GM08714 (cell line): Measurements from ENCODE around the gene SH2B3.
"Not testable (repeated sequence)": the region's sequence is repeated elsewhere in the genome, so short reads cannot be mapped to it uniquely, and the experiment has no call there.

Experiments used
- H3K4me3 ChIP-seq: fragments of 200-500 bp; sonication (Bioruptor generic); 2 replicates; pipeline ENCODE4 v1.5.1; 2014; ENCODE audit warnings: mild to moderate bottlenecking, low read length, inconsistent platforms
- ZNF274 ChIP-seq: IDR thresholded peaks from 2 replicates; pipeline ENCODE4 v1.6.1; 2012; ENCODE audit warnings: mild to moderate bottlenecking, low read depth, low read length

The SH2B3 gene

GRCh38 chr12:111369496-111370220 is 36.1 kb upstream of the SH2B3 start:
- TF ChIP-seq ZNF274, result no peak

GRCh38 chr12:111373231-111373630 is 32.5 kb upstream of the SH2B3 start:
- H3K4me3 ChIP-seq, result not testable (repeated sequence)

More at GRCh38 chr12:111369496-111370220, 36.1 kb upstream of the SH2B3 start:
- H3K4me3 ChIP-seq, result peak overlapping the region; percentile 65

GRCh38 chr12:111377440-111377839 is 28.3 kb upstream of the SH2B3 start:
- H3K4me3 ChIP-seq, result no peak overlapping the region
- no peak for TF ChIP-seq ZNF274

- TF ChIP-seq ZNF274, result no peak
- no peak overlapping the region for H3K4me3 ChIP-seq
Measured at GRCh38 chr12:111379942-111380554, 25.7 kb upstream of the SH2B3 start.

- no peak overlapping the region for H3K4me3 ChIP-seq
- no peak for TF ChIP-seq ZNF274
Measured at GRCh38 chr12:111384596-111384995, 21.1 kb upstream of the SH2B3 start.

GRCh38 chr12:111386885-111387284 is 18.8 kb upstream of the SH2B3 start:
- TF ChIP-seq ZNF274, result no peak
- H3K4me3 ChIP-seq, result no peak overlapping the region

- H3K4me3 ChIP-seq, result no peak overlapping the region
- no peak for TF ChIP-seq ZNF274
Measured at GRCh38 chr12:111387747-111388323, 17.9 kb upstream of the SH2B3 start.

GRCh38 chr12:111389635-111390034 is 16.1 kb upstream of the SH2B3 start:
- H3K4me3 ChIP-seq, result no peak overlapping the region
- no peak for TF ChIP-seq ZNF274

GRCh38 chr12:111390910-111391309 is 14.8 kb upstream of the SH2B3 start:
- H3K4me3 ChIP-seq, result no peak overlapping the region
- TF ChIP-seq ZNF274, result no peak

GRCh38 chr12:111393700-111394300 is 11.9 kb upstream of the SH2B3 start:
- no peak overlapping the region for H3K4me3 ChIP-seq
- TF ChIP-seq ZNF274, result no peak

GRCh38 chr12:111394480-111394879 is 11.2 kb upstream of the SH2B3 start:
- no peak overlapping the region for H3K4me3 ChIP-seq
- no peak for TF ChIP-seq ZNF274

GRCh38 chr12:111395336-111396187 is 10.2 kb upstream of the SH2B3 start:
- H3K4me3 ChIP-seq, result no peak overlapping the region
- no peak for TF ChIP-seq ZNF274

GRCh38 chr12:111396271-111396670 is 9.5 kb upstream of the SH2B3 start:
- H3K4me3 ChIP-seq, result not testable (repeated sequence)
